B cell (primary cell): Measurements from ENCODE around the gene ARL6. TPM values are rescaled to one million over a fixed set of nuclear protein-coding genes. Genes with fewer than 3 reads are reported as not detected.

Source experiments
- ATAC-seq: fragments of 200-7000 bp; cut with Tn5 transposase; one replicate; pipeline ENCODE4 v1.10.0; 2021; ENCODE audit warnings: low read depth, mild to moderate bottlenecking, moderate number of reproducible peaks, moderate library complexity
- CTCF ChIA-PET: fragments of 350-600 bp; sonication (Branson Sonifier 250); formaldehyde crosslinking; loops from one replicate; lab custom pipeline; 2021; ENCODE audit warnings: antibody characterized with exemption, inconsistent platforms; lab: Charles Lee
- POLR2A ChIA-PET: fragments of 350-600 bp; sonication (Branson Sonifier 250); formaldehyde crosslinking; loops from one replicate; lab custom pipeline; 2021; ENCODE audit warnings: antibody characterized with exemption; lab: Charles Lee
- DNase-seq: peaks from one replicate; pipeline ENCODE4 v3.0.0; 2013
- H2AFZ ChIP-seq: 2 replicates; pipeline ENCODE4 v1.6.1; 2012; ENCODE audit warnings: mild to moderate bottlenecking, low read depth, low read length; ENCODE audit not compliant: insufficient read depth, poor library complexity, severe bottlenecking
- H3K27ac ChIP-seq, 2 donors: 1 replicate in 1 of 2; 2 replicates in 1 of 2; pipeline ENCODE4 v1.5.1; 2012 to 2013; ENCODE audit warnings: low read length in 2 of 2, mild to moderate bottlenecking in 2 of 2, moderate library complexity in 1 of 2
- H3K27me3 ChIP-seq, 4 experiments: fragments of 200-600 bp in 1 of 4; sonication (generic) in 1 of 4; replicated peaks in 1 of 4; 1 replicate in 2 of 4; 2 replicates in 2 of 4; pipeline versions ENCODE4 v1.6.1 to v1.7.0; 2013 to 2016; ENCODE audit warnings: low read length in 3 of 4, mild to moderate bottlenecking in 2 of 4, mixed read lengths in 1 of 4, moderate library complexity in 1 of 4; ENCODE audit not compliant: insufficient read depth in 4 of 4, control insufficient read depth in 3 of 4; ENCODE audit errors: control extremely low read depth in 1 of 4
- H3K36me3 ChIP-seq, 2 experiments: replicated peaks in 1 of 2; 1 replicate in 1 of 2; 2 replicates in 1 of 2; pipeline versions ENCODE4 v1.6.1 to v1.7.1; 2013; ENCODE audit warnings: low read length in 1 of 2; ENCODE audit not compliant: insufficient read depth in 2 of 2, control insufficient read depth in 1 of 2; ENCODE audit errors: control extremely low read depth in 1 of 2, extremely low read depth in 1 of 2
- H3K4me1 ChIP-seq, 2 donors: fragments of 200-600 bp in 1 of 2; sonication (generic) in 1 of 2; 1 replicate in 1 of 2; 2 replicates in 1 of 2; pipeline versions ENCODE4 v1.5.1 to v1.6.1; 2013 to 2017; ENCODE audit warnings: low read length in 2 of 2; ENCODE audit not compliant: control insufficient read depth in 2 of 2, insufficient read depth in 2 of 2
- H3K4me2 ChIP-seq: replicated peaks from 2 replicates; pipeline ENCODE3; 2012; ENCODE audit warnings: mild to moderate bottlenecking, low read depth, low read length; ENCODE audit not compliant: poor library complexity, severe bottlenecking
- H3K4me3 ChIP-seq, 5 experiments: fragments of 200-600 bp in 1 of 5; sonication (generic) in 1 of 5; 1 replicate in 3 of 5; 2 replicates in 2 of 5; pipeline versions ENCODE4 v1.5.1 to v1.7.0; 2011 to 2016; ENCODE audit warnings: low read length in 4 of 5, mild to moderate bottlenecking in 4 of 5, low read depth in 2 of 5, control low read depth in 1 of 5, moderate library complexity in 1 of 5; ENCODE audit not compliant: insufficient read depth in 1 of 5; ENCODE audit errors: control extremely low read depth in 1 of 5, extremely low read depth in 1 of 5
- H3K79me2 ChIP-seq: fragments of 200-600 bp; sonication (generic); one replicate; pipeline ENCODE4 v1.6.0; 2016; ENCODE audit warnings: low read length; ENCODE audit not compliant: control insufficient read depth, insufficient read depth
- H3K9ac ChIP-seq: fragments of 200-600 bp; sonication (generic); 2 replicates; pipeline ENCODE4 v1.6.1; 2017; ENCODE audit warnings: mild to moderate bottlenecking, low read length, moderate library complexity
- H3K9me3 ChIP-seq, 3 donors: one replicate each; pipeline versions ENCODE4 v1.6.1 to v1.7.1; 2013; ENCODE audit warnings: low read length in 2 of 3; ENCODE audit not compliant: control insufficient read depth in 2 of 3, insufficient read depth in 1 of 3; ENCODE audit errors: control extremely low read depth in 1 of 3
- H4K20me1 ChIP-seq: 2 replicates; pipeline ENCODE4 v1.6.0; 2012; ENCODE audit warnings: mild to moderate bottlenecking, low read length; ENCODE audit not compliant: insufficient read depth, control insufficient read depth, poor library complexity, severe bottlenecking
- H3K27ac Mint-ChIP-seq: one replicate; pipeline ENCODE4 v1.8.0; 2021; ENCODE audit warnings: mixed read lengths
- H3K27me3 Mint-ChIP-seq: one replicate; pipeline ENCODE4 v1.8.0; 2021; ENCODE audit warnings: mixed read lengths
- H3K4me1 Mint-ChIP-seq: one replicate; pipeline ENCODE4 v1.8.0; 2021; ENCODE audit warnings: mixed read lengths
- H3K4me3 Mint-ChIP-seq: one replicate; pipeline ENCODE4 v1.8.0; 2021; ENCODE audit warnings: mixed read lengths
- H3K9me3 Mint-ChIP-seq: one replicate; pipeline ENCODE4 v1.8.0; 2022; ENCODE audit warnings: mixed read lengths; ENCODE audit not compliant: insufficient read depth
- CTCF ChIP-seq: fragments of 200-600 bp; IDR thresholded peaks from one replicate; pipeline ENCODE4 v1.8.0; 2022; ENCODE audit warnings: antibody characterized with exemption, mild to moderate bottlenecking
- EZH2 ChIP-seq: IDR thresholded peaks from 2 replicates; pipeline ENCODE4 v1.6.1; 2012; ENCODE audit warnings: borderline replicate concordance, low read depth, mild to moderate bottlenecking, moderate library complexity, low read length; ENCODE audit not compliant: insufficient read depth, poor library complexity, severe bottlenecking
- WGBS: methylation state at CpG from one replicate; pipeline ENCODE4 v1.1.5; 2013; ENCODE audit warnings: missing lambda C conversion rate; ENCODE audit not compliant: insufficient coverage; 5-methylcytosine and 5-hydroxymethylcytosine counted together
- intact Hi-C: fragments of 100-400 bp; cut with micrococcal nuclease; formaldehyde crosslinking; loops from one replicate; pipeline ENCODE4 v1.10.0; 2022
- polyA plus RNA-seq: library from polyadenylated mRNA; depleted of rRNA; stranded (reverse); fragments of >200 nt; gene quantifications from 2 replicates; pipeline ENCODE4 v1.2.3, GENCODE V29; 2012
- total RNA-seq, 2 donors: library from RNA; stranded (reverse); fragments of 120-200 nt in 1 of 2; gene quantifications; 1 replicate in 1 of 2; 2 replicates in 1 of 2; pipeline versions ENCODE4 v1.2.3 to v1.2.4, GENCODE V29; 2013 to 2022

The ARL6 gene
- total and polyA plus RNA-seq, 2 donors (not counting 1 experiment from before 2014, with no cell fraction given) = 1.6 to 5.6 TPM

GRCh38 chr3:97816811-97817210 lies 52.3 kb downstream of the ARL6 start:
- CTCF ChIA-PET = interaction anchor here (1.4 kb wide), 1 partner anchor 206 kb away, joined by 6 read pairs; no protein-coding TSS in a partner anchor
- peaks cover 0 to 17% (median 7%) of the 10 kb centered on the region in 4 experiments for H3K27me3 ChIP-seq
- POLR2A ChIA-PET = no interaction called here
- no peak overlapping the region for H3K4me3 Mint-ChIP-seq
- peaks cover 10% of the 10 kb centered on the region for H3K4me1 Mint-ChIP-seq
- H3K27ac Mint-ChIP-seq = no peak overlapping the region
- intact Hi-C loops = no loop called here
- H3K9me3 Mint-ChIP-seq = no peaks in the 10 kb centered on the region
- H3K36me3 ChIP-seq = no peaks in the 10 kb centered on the region
- no peak overlapping the region for H3K4me2 ChIP-seq
- H3K27ac ChIP-seq = no peak overlapping the region
- DNase-seq (no peak), ATAC-seq (no peak)
- H3K9me3 ChIP-seq = no peaks in the 10 kb centered on the region
- peaks cover 8% of the 10 kb centered on the region in 2 donors for H3K4me1 ChIP-seq
- no peaks in the 10 kb centered on the region for H3K79me2 ChIP-seq
- TF ChIP-seq CTCF (no peak), EZH2 (no peak)
- no peak overlapping the region for H2AFZ ChIP-seq
- WGBS = no CpG with 5 or more reads among the region's 2 CpGs
- H3K4me3 ChIP-seq = no peak overlapping the region
- H3K27me3 Mint-ChIP-seq = peaks cover 31% of the 10 kb centered on the region
- no peaks in the 10 kb centered on the region for H4K20me1 ChIP-seq
- H3K9ac ChIP-seq = no peak overlapping the region

DNA sequence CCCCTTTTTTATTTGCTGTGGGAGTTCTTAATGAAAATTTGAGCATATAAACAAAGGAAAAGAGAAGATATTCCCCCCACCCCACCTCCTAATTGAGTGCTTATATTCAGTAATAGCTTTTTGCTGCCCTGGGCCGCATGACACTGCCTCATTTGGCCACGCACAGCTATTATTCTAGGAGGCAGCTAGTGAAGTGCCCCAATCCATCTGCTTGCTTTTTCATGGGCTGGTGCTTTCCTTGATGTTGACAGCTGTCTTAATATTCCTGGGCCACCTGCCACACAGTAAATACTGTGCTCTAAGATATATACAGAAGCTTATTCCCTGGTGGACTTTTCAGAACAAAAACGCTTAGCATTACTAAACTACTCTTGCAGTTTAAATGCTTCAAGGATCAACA lies 53.4 kb downstream of the ARL6 start:
- Mint-ChIP-seq H3K4me1 (peaks cover 18% of the 10 kb centered on the region), H3K27me3 (peaks cover 38% of the 10 kb centered on the region), H3K4me3 (no peak overlapping the region), H3K9me3 (no peaks in the 10 kb centered on the region), H3K27ac (no peak overlapping the region)
- no peak overlapping the region for H3K4me3 ChIP-seq
- ATAC-seq (no peak), DNase-seq (no peak)
- no peaks in the 10 kb centered on the region for H3K79me2 ChIP-seq
- no peak for TF ChIP-seq CTCF
- TF ChIP-seq EZH2 = no peak
- no peaks in the 10 kb centered on the region for H4K20me1 ChIP-seq
- peaks cover 14 to 15% of the 10 kb centered on the region in 2 donors for H3K4me1 ChIP-seq
- no peak overlapping the region for H3K9ac ChIP-seq
- peaks cover 0 to 26% (median 12%) of the 10 kb centered on the region in 4 experiments for H3K27me3 ChIP-seq
- peaks cover 0 to 7% (median 0%) of the 10 kb centered on the region in 3 donors for H3K9me3 ChIP-seq
- intact Hi-C loops = no loop called here
- no peak overlapping the region for H3K4me2 ChIP-seq
- H3K36me3 ChIP-seq = no peaks in the 10 kb centered on the region
- CTCF ChIA-PET = interaction anchor here (1.4 kb wide), 1 partner anchor 205 kb away, joined by 6 read pairs; no protein-coding TSS in a partner anchor
- H2AFZ ChIP-seq = no peak overlapping the region
- WGBS = 50% methylated on average over 1 of the region's 3 CpGs
- no peak overlapping the region for H3K27ac ChIP-seq
- POLR2A ChIA-PET = no interaction called here
